ENCODE data around the gene KLHL20.
"Not testable (repeated sequence)": the region's sequence is repeated elsewhere in the genome, so short reads cannot be mapped to it uniquely, and the experiment has no call there.

Gene KLHL20, protein sequence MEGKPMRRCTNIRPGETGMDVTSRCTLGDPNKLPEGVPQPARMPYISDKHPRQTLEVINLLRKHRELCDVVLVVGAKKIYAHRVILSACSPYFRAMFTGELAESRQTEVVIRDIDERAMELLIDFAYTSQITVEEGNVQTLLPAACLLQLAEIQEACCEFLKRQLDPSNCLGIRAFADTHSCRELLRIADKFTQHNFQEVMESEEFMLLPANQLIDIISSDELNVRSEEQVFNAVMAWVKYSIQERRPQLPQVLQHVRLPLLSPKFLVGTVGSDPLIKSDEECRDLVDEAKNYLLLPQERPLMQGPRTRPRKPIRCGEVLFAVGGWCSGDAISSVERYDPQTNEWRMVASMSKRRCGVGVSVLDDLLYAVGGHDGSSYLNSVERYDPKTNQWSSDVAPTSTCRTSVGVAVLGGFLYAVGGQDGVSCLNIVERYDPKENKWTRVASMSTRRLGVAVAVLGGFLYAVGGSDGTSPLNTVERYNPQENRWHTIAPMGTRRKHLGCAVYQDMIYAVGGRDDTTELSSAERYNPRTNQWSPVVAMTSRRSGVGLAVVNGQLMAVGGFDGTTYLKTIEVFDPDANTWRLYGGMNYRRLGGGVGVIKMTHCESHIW

DNA sequence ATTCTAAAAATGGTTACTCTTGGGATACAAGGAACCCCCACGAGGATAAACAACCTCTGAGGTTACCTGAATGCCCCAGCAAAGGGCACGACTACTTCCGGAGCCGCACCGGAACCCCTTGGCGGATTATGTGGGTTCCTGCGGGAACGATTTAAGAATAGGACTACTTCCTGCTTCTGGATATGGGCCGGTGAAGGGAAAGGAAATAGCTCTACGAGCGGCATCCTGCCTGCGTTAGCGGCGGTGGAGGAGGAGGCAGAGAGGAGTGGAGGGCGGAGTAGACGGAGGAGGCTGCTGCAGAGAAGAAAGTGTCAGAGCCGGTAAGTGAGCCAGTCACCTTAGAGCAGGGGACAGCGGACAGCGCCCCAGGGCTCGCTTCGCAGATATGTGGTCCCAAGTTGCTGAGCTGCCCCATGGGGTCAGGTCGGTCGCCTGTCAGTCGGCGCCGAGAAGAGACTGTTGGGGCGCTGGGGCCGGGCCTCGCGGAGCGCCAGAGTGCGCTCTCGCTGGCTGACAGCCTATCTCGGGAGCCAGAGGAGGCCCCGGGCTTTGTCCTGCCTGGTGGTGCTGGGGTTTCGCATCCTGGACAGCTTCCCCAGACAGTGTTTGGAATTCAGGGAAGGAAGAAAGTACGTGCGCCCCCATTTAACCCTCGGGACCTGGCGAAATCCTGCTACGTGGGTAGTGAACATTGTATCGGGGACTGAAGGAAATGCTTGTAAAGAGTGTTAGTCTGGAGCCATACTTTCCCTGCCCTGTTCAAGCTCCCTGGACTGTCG lies at the start of gene KLHL20:
KLHL20 (plus strand) TSS at position 223 of the 779 bp plus-strand sequence. CDS start 1,063 bp downstream, outside the sequence.
- peak; percentile 26 to 83 (median 66) for DNase-seq

DNA sequence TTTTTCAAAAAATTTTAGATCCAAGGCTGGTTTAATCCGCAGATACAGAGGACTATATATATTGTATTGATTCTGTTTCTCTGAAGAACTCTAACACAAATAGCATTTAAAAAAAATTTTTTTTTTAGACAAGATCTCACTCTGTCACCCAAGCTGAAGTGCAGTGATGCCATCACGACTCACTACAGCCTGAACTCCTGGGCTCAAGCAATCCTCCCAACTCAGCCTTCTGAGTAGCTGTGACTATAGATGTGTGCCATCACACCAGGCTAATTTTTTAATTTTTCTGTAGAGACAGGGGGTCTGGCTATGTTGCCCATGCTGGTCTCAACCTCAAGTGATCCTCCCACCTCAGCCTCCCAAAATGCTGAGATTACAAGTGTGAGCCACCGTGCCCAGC lies 48.1 kb upstream of the KLHL20 start:
- DNase-seq, result no peak

DNA sequence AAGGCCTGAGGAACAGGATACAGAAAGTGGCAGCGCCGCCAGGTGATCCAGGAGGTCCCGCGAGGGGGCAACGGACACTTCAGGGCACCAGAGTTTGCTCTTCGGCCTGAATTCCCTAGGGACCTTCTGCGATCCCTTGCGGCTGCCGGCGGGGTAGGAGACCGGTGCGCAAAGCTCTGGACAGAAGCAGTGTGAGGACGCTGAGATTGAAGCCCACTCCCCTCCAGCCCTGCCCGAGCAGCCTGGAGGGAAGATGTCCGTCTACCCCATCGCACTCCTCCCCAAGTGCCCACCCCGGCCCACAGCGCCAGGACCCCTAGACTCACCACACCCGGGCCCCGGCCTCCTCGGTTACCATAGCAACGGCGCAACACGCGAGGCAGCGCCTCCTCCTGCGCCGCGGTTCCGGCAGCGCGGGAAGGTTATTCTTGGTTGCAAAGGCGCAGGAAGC lies 45.3 kb upstream of the KLHL20 start, which contains the start of gene ANKRD45:
ANKRD45 (minus strand) TSS at position 361 of the 451 bp plus-strand sequence. CDS start 10,433 bp downstream, outside the sequence.
- peak in 39 of 56 donors; percentile 2 to 56 (median 23) for DNase-seq

DNA sequence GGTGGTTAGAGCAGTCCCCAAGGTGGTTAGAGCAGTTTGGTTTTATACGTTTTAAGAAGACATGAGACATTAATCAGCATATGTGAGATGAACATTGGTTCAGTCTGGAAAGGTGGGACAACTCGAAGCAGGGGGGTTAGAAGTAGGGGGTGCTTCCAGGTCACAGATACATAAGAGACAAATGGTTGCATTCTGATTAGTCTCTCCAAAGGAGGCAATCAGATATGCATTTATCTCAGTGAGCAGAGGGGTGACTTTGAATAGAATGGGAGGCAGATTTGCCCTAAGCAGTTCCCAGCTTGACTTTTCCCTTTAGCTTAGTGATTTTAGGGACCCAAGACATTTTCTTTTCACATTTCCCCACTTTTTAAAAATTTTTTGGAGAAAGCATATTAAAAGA lies 40.3 kb upstream of the KLHL20 start:
- DNase-seq, result not testable (repeated sequence)

DNA sequence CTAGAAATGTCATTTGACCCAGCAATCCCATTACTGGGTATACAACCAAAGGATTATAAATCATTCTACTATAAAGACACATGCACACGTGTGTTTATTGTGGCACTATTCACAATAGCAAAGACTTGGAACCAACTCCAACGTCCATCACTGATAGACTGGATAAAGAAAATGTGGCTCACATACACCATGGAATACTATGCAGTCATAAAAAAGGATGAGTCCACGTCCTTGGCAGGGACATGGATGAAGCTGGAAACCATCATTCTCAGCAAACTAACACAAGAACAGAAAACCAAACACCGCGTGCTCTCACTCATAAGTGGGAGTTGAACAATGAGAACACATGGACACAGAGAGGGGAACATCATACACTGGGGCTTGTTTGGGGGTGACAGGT lies 34.6 kb upstream of the KLHL20 start:
- not testable (repeated sequence) for DNase-seq

- no peak for DNase-seq
Observed at GRCh38 chr1:173682184-173682583, 32.6 kb upstream of the KLHL20 start.

GRCh38 chr1:173683838-173684237 lies 30.9 kb upstream of the KLHL20 start:
- not testable (repeated sequence) for DNase-seq

GRCh38 chr1:173685121-173685520 lies 29.7 kb upstream of the KLHL20 start:
- not testable (repeated sequence) for DNase-seq

DNA sequence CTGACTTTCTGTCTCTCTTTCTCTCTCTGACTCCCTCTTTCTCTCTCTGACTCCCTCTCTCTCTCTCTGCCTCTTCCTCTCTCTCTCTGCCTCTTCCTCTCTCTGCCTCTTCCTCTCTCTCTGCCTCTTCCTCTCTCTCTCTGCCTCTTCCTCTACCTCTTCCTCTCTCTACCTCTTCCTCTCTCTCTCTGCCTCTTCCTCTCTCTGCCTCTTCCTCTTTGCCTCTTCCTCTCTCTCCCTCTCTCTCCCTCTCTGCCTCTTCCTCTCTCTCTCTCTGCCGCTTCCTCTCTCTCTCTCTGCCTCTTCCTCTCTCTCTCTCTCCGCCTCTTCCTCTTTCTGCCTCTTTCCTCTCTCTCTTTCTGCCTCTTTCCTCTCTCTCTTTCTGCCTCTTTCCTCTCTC lies 26.5 kb upstream of the KLHL20 start:
- no peak for DNase-seq

DNA sequence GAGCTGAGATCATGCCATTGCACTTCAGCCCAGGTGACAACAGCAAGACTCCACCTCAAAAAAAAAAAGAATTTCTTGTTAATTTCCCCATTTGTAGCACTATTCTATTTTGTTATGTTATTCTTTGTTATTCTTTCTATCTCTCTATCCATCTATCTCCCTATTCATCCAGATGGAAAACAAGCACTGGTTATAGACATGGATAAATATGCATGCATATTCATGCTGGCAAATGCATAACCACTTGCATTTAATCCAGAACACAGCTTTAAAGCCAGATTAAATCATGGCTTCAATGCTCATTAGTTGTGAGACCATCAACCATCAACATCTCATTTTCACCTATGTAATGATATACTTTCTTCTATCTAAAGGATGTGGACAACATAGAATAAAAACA lies 21.5 kb upstream of the KLHL20 start:
- no peak for DNase-seq

DNA sequence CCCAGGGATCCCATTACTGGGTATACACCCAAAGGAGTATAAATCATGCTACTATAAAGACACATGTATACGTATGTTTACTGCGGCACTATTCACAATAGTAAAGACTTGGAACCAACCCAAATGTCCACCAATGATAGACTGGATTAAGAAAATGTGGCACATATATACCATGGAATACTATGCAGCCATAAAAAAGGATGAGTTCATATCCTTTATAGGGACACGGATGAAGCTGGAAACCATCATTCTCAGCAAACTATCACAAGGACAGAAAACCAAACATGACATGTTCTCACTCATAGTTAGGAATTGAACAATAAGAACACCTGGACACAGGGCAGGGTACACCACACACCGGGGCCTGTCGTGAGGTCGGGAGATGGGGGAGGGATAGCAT lies 13.5 kb upstream of the KLHL20 start:
- DNase-seq, result not testable (repeated sequence)

DNA sequence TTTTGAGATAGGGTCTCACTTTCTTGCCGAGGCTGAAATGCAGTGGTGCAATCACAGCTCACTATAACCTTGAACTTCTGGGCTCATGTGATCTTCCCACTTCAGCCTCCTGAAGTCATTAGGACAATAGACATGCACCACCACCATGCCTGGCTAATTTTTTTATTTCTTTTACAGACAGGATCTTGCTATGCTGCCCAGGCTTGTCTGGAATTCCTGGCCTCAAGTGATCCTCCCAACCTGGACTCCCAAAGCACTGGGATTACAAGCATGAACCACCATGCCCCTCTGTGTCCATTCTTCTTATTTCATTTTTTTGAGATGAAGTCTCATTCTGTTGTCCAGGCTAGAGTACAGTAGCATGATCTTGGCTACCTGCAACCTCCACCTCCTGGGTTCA lies 12.0 kb upstream of the KLHL20 start:
- no peak for DNase-seq

- no peak for DNase-seq
Observed at GRCh38 chr1:173705117-173705516, 9.7 kb upstream of the KLHL20 start.

DNA sequence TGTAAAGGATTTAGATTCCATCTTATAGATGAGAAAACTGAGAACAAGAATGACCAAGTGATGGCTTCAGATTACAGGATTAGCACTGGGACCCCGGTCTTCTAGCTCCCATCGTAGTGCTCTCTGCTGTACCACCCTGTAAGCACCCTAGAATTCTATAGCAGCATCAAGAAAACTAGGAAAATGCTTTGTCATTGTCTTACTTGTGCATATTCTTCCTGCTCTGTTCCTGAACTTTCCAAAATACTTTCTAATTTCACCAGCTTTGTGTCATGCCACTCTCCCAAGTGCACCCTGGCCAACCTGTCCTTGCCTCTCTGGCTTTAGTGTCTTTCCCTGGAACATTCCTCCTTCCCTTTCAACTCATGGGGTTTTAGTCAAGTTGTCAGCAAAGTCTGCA lies 6.0 kb upstream of the KLHL20 start:
- DNase-seq, result no peak

DNA sequence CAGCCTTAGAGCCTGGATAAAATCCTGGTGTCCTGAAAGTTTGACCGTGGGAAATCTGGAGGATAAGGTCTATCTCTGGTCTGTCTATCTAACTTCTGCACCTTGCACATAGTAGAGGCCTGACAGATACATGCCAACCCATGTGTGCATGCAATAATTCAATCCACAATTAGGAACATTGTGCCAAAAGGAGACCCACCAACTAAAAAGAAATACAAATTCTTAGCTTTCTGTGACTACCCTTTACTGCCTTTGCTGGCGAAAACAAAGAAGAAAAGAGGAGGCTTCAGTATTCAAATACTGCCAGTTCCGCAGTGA lies 381 bp upstream of the KLHL20 start:
- no peak for DNase-seq

GRCh38 chr1:173715538-173715844 lies 710 bp downstream of the KLHL20 start:
- DNase-seq, result no peak

DNA sequence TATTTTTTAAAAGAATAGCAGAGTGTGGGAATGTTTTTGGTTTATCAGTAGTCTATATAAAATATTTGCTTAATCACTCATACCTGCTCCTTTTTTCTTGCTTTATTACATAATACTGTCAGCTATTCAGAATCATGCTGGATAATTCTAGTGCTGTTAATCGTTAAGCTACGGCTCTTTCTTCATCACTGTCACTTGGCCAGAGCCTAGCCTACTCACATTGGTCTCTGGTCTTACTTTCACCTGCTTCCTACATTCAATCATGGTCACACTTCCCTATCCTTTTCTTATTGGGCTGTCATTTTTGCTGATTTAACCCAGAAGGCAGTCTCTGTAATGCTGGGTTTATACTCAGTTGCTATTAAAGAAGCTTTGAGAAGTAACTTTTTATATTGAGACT lies 2.5 kb downstream of the KLHL20 start:
- no peak for DNase-seq

DNA sequence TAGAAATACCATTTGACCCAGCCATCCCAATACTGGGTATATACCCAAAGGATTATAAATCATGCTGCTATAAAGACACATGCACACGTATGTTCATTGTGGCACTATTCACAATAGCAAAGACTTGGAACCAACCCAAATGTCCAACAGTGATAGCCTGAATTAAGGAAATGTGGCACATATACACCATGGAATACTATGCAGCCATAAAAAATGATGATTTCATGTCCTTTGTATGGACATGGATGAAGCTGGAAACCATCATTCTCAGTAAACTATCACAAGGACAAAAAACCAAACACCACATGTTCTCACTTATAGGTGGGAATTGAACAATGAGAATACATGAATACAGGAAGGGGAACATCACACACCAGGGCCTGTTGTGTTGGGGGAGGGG lies 16.6 kb downstream of the KLHL20 start:
- not testable (repeated sequence) for DNase-seq

- DNase-seq, result peak in 1 of 56 donors; percentile 0
Observed at GRCh38 chr1:173733912-173734311, 19.1 kb downstream of the KLHL20 start.

- not testable (repeated sequence) for DNase-seq
Observed at GRCh38 chr1:173736104-173736503, 21.3 kb downstream of the KLHL20 start.

DNA sequence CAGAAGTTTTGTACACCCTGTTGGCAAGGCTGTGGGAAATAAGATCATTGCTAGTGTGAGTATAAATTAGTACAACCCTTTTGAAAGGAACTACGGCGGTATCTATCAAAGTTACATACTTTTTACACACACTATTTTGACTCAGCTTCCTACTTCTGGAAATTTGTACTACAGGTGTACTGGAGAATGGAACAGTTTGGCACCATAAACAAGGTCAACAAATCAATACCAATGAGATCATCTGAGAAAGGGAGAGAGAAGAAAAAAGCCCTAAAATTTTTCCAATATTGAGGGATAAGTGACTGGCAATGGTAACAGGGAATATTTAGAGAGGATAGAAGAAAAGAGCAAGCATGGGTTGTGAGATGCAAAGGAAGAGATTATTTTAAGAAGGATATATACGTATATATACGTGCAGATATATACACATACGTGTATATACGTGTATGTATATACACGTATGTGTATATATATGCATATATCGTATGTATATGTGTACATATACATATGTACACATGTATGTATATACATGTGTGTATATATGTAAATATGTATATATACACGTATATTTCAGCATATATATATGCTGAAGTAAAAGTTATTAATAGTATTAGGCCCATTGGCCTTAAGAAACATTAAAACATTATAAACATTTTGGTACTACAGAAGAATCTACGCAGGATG lies 27.6 kb downstream of the KLHL20 start:
- DNase-seq, result no peak

DNA sequence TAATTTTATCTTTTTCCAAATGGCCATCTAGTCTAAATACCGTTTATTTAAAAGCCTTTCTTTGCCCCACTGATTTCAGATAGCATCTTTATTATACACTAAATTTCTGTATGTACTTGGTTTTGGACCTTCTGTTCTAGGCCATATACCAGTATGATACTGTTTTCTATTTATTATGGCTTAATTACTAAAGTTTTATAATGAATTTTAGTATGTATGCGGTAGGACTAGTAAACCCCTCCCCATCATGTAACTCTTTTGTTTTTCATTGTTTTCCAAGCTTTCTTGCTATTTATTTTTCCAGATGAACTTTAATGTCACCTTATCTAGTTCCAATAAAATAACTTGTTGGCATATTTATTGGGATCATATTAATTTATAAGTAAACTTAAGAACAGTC lies 29.9 kb downstream of the KLHL20 start:
- DNase-seq, result no peak

All from amygdala (tissue), 56 donors.